CD4-positive, alpha-beta T cell treated with Interleukin-21 for 1 hour (primary cell): ENCODE measurements around the gene AATF.

ENCODE experiments used
- DNase-seq: peaks from one replicate; pipeline ENCODE4 v3.0.0-alpha.2; 2020

AATF gene

DNA sequence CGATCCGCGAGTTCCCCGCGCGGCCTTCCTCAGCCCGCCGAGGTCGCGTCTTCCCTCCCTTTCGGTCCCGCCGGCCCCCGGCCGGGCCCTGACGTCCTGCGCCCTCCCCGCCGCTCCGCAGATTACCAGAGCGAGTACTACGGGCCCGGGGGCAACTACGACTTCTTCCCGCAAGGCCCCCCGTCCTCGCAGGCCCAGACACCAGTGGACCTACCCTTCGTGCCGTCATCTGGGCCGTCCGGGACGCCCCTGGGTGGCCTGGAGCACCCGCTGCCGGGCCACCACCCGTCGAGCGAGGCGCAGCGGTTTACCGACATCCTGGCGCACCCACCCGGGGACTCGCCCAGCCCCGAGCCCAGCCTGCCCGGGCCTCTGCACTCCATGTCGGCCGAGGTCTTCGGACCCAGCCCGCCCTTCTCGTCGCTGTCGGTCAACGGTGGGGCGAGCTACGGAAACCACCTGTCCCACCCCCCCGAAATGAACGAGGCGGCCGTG lies 6.1 kb upstream of the AATF start:
- DNase-seq: no peak

DNA sequence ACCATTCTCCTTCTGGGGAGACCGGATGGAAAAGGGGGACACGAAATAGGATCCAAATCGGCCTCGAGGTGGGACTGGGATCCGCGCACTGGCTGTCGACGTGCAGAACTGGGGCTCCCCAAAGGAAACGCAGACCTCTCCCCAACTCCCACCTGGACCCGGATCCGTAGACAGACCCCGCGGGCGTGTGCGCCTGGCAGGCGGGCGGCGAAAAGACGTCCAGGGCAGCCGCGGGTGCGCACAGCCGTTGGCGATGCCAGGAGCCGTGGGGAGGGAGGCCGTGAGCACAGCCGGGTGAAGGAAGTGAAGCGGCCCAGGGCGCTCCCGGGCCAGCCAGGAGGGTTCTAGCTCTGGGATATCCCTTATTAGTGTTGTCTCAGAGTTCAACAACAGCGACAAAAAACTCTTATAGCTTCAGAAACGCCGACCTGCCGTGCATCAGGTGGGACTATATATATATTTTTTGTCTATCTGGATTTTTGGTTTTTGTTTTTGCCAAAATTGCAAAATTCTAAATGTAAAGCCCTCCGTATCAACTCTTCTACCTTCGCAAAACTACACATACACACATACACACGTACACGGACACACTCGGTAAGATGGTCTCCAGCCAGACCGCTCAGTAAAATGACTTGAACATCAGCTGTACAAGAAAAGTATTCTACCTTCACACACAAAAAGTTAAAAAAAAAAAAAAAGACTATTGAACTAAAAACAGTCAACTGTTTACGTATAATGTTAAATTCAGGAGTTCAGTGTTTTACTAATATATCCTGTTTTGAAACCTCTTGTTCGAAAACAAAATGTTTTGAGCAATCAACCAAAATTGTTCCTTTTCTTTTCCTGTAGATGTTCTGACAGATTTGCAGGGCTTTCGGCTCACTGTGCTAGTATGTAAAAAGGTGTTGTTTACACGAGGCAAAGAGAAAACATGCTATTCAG lies 5.2 kb upstream of the AATF start:
- DNase-seq: no peak

DNA sequence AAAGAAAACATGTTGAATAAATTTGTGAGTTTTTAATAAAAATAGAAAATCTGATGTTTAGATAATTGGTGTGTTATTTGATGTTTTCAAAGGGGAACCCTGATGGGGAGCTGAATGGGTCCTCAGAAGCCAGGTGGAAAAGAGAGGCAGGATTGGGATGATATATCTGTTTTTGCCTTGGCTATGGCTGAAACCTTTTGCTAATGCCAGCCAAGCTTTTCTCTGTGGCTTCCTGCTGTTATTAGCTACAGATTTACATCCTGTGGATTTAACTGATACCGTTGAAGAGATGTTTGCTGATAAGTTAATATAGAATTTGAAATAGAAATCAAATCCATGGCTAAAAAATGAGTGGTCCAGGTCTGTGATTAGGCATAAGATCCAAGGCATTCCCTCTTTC lies 4.2 kb upstream of the AATF start:
- DNase-seq: no peak

DNA sequence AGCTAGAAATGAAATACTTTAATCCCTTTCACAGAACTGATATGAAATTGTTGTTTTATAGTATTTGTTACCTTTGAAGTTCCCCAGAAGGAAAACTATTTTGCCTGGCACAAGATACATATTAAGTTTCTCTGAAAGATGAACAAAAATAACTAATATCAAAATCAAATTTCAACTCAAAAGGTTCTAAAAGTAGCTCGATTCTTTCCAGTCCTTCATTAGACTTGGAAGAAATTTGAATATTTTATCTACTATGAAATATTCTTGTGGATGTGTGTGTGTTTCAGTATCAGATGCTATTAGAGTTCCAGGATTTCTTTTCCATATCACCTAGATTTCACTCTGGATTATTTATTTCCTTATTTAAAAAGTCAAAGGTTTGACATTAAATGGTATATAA lies 3.6 kb upstream of the AATF start:
- DNase-seq: no peak

DNA sequence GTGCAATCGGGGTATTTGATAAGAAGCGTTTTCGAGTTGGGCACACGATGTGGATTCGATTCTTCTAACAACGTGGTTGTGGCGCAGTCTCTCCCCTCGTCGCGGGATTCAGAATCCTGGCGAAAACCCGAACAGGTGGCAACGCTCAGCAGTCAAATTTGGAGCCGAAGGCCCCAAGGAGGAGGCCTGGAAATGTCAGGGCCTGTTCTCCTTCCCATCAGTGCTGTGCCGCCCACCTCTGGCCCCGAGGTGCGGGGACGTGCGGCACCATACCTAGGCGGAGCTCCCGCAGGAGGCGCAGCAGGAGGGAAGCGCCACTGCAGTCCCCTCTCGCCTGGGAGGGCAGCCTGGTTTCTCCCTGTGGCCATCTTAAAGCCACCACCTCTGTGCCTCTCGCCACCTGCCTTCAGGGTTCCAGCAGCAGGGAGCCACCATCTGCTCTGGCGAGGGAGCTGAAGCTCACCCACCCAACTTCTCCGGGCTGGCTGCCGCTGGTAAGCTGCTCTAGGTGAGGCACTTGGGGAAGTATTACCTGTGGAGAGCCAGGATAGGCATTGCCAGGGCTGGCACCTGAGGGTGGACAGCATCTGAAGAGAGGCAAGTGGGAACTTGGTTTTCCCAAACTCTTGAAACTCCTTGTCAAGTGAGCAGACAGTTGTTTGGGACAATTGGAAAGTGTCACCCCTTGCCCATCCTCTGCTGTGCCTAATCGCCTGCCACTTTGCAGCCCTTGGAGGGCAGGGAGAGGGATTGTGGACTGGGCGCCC lies 2.6 kb upstream of the AATF start:
- no peak for DNase-seq

DNA sequence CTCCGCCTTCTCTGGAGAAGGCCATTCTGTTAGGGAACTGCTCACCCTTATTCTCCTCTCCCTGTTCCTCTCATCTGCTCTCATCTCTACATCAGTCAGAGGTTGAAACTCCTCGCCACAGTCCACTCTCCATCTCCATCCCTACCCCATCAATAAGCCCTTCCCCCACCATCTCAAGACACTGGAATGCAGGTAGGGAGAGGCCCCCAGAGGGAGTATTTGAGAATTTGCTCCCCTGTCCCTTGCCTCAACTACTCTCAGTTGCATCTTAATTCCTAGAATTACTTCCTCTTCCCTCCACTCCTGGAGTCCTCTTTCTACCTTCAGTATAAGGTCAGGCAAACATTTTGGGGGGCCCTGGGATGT lies 2.0 kb upstream of the AATF start:
- no peak for DNase-seq

DNA sequence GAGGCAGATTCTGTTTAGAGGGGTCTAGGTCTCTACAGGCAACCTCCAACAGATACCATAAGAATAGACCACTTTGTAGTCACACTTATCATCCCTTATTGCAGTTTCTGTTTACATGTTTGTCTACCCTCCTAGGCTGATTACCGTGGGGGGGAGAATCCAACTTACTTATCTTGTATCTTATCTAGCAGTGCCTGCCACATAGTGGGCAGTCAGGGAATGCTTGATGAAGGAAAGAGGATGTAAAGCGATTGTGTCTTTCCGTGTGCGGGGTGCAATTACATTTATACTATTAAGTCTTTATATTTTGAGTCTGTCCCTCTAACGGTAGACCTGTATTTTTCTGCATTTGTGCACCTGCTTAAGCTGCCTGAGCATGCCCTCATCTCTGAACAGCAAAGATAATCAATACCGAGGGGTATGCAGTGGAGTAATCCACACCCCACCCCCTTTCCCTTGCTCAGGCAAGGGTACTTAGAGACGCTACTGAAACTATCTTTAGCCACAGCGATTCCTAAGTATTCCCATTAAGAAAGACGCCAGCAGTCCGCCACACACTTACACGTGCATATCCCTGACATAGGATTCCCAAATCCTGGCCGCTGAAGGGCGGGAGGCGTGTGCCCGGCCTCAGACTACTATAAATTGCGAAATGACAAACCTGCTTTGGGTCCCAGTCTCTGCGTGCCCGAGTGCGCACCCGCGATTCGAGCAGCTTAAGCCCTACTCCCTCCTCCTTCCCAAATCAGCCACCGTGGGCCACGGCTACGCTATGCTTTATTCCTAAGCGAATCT lies 635 bp upstream of the AATF start:
- no peak for DNase-seq

DNA sequence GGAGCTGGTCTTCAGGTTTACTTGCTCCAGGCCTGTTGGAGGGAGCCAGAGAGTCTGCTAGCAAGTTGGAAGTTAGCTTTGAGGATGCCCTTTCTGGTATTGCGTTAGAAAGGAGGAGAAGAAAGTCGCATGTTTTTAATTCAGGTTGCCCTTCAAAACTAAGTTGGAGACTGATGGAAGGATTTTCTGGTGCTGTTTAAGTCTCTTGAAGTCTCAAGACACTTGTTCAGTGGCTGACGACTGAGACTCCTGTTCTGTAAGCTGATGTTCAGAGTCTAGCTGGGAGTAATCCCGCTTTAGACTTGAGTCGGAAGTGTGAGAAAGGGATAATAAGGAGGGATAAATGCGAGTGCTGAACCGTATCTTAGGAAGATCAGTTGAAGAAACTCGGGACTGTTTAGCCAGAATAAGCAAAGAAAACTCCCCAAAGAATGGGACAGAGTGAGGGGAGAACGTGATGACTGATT lies 740 bp downstream of the AATF start:
- no peak for DNase-seq

DNA sequence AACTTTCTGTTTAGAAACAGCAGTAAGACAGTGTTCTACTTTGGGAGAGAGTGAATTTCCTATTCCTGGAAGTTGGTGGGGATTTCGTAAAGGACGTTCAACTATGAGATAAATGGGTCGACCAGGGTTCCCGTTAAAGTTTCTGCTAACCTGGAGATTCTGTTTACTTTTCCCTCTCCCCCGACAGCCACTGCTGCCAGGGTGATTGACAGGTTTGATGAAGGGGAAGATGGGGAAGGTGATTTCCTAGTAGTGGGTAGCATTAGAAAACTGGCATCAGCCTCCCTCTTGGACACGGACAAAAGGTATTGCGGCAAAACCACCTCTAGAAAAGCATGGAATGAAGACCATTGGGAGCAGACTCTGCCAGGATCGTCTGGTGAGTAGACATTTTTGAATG lies 1.3 kb downstream of the AATF start:
- DNase-seq: no peak

DNA sequence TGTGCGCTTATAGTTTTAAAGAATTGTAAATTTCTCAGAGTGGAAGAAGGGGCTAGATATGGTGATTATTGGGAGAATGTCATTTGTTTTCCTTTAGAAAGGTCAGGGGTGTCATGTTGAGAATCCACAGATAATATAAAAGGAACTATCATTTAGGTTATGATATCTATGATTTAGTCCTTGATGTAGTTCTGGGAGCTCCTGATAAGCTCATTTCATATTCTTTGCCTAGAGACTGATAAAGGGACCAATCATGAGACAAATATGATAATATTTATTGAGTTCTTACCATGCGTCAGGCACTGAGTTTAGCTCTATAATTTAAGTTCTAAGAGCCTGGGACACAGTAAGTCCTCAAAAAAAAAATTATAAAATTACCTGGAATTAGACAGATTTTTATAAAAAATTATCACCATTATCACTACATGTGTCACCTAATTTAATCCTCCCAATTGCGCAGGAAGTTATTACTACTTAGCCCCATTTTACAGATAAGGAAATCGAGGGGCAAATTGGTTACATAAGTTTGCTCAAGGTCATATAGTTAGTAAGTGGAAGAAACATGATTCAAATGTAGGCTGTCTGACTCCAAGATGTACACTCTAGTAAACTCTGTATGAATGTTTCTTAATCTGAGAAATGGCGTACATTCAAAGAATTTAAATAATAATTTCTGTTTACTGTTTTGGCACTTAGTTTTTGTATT lies 2.5 kb downstream of the AATF start:
- no peak for DNase-seq

DNA sequence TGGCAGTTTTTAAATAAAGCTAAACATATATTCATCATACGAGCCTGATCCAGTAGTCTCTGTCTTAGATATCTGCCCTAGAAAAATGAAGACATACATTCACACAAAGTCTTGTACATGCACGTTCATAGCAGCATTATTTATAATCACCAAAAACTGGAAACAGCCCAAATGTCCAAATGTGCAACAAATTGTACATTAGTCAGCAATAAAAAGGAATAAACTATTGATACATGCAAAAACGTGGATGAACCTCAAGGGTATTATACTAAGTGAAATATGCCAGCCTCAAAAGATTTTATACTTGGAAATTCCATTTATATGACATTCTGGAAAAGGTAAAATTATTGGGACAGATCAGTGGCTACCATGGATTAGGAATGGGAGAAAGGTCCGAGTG lies 22.8 kb downstream of the AATF start:
- no peak for DNase-seq

DNA sequence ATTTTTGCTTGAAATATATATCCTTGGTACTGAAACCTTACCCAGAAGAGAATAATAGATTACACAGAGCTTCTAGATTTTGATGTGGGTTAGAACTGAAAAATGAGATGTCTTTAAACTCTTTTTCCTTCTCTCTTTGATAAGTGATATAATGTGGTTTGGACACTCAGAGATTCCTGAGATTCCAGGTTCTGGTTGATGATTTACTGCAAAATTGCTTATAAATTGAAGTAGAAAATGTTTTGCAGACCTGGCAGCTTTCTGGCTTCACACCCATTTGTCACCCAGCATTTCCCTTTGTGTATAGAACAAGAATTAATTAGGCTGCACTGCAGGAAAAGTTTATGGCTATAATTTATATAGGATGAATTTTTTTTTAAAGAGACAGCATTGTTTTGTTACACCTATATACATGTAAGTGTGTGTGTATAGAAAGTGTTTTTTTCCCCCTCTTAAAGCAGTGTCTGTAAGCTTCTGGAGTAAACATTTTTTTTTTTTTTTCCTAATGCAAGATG lies 23.5 kb downstream of the AATF start:
- DNase-seq: no peak

DNA sequence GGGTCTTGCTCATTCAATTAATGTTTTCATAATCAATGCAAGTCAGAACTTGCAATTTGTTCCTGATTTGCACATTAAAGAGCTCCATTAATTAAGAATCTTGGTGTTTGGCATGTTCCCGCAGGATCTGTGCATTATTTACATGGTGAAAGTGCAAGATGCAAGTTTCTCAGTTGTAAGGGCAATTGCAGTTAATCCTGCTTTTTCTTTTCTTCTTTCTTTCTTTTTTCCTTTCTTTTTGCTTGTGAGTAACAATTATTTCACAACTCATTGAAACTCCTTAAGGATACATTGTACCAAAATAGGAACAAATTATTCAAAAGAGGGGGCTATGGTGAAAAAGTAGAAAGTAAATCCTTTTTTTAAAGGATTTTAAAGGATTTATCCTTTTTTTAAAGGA lies 24.2 kb downstream of the AATF start:
- DNase-seq: no peak

DNA sequence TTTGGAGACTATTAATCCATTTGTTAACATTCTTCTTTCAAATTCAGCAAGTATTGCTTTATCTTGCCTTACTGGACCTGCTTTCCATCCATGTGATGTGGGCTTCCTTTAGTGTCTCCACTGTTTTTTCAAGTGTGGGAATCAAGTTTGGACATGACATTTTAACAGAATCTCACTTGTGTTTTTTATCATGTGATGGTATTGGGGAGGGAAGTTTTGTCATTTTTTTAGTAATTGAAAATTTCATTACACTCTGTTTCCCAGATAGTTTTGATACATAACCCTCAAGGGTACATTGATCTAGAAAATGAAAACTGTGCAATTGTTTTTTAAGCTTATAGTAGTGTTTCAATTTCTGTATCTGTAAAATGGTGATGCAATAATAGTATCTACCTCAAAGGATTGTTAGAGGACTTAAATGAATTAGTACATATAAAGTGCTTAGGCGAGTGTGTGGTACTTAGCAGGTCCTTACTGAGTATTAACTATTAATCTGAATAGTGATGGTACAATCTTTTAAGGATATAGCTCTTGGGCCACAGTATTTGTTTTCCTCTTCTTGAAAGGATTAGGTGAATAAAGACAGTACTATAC lies 27.3 kb downstream of the AATF start:
- no peak for DNase-seq

DNA sequence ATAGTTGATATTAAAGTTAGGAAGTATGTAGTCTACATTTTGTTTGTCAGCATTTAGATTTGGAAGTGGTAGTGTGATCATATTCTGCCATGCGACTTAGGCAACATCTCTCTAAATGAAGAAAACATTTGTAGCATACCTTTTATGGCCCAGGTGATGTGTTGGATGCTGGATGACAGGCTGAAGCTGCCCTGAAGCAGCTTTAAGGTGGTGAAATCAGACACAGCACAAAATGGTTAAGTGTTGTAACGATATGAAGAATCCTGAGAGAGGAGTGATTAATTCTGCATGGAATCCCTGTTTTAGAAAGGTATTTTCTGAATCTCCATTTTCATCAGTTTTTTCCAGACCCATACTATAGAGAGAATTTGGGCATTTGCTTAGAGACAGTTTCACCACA lies 28.3 kb downstream of the AATF start:
- no peak for DNase-seq

DNA sequence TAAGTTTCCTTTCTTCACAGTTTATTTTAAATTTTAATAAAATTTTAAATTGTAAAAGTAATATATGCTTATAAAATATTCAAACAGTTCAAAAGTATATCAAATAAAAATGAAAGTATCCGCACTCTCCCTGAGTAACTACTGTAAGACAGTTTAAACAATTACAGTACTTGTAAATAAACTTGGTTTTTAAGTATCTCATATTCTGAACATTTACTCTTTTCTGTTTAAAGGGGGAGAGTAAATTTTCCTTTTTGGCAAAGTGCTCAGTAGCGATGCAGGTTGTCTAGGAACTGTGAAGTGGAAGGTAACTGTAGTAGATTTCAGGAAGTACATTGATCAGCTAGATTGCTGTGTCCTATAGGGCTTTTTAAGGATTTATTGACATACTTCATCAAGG lies 28.8 kb downstream of the AATF start:
- DNase-seq: no peak

DNA sequence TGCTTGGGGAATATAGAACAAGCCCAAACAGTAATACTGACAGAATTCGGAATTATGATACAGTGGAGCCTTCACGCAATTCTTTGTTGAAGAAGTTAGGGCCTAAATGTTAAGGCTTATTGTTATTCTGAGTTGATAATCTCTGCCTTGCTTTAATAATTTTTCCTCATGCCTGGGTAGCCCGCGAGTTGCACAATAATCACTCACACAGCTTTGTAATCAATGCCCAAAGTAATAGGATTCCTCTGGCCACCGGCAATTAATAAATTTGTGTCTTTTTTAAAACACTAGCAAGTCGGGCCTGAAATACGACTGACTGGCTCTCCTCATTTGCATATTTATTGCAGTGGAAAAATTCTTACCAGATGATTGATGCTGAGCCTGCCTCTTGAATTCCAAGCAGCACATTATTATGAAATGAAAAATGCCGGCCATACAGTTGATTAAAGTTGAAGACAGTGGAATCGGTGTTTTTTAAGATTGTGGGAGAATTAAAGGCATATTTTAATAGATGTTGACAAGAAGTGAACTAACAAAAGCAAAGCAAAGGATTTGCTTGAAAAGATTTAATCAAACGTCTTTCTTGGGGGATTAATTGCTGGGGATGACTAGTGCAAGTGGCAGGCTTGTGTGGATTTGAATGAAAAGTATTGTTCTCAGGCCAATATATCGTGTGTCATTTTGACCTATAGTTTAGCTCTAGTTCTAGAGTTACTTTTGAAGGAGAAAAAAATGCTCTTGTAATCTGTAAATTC lies 30.2 kb downstream of the AATF start:
- DNase-seq: no peak

DNA sequence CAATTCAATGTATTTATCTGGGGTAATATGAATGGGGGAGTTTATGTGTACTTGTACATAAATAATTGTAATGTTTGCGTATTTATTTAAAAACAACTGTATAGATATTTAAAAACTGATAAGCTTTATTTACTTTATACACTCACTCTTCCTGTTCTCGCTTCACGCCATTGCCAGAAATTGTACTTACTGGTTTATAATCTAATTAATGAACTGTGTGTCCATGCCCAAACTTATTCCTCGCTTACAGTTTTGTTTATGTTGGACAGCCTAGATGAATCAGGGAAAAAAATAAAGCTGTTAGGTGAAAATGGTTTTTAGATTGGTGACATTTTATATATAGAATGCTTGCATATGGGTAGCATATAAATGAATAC lies 30.8 kb downstream of the AATF start:
- DNase-seq: no peak

DNA sequence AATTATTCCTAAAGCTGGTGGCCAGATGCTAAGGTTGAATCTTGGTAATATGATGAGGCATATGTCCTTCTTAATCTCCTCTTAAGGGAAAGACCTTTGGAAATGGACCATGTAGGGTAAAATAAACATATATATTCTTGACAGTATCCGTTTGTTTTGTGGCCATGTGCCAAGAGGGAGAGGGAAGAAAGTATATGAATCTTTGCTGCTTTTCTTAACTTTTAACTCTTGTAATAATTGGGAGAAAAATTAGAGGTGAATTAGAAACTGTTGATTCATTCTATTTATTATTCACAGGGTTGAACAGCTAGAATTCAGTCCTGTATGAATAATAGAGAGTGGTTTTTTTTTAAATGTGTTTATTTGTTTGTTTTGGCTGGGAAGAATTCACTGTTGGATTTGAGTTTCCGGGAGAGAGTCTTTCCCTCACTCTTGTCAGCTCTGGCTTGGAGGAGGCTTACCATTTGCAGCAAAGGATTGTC lies 31.6 kb downstream of the AATF start:
- no peak for DNase-seq

DNA sequence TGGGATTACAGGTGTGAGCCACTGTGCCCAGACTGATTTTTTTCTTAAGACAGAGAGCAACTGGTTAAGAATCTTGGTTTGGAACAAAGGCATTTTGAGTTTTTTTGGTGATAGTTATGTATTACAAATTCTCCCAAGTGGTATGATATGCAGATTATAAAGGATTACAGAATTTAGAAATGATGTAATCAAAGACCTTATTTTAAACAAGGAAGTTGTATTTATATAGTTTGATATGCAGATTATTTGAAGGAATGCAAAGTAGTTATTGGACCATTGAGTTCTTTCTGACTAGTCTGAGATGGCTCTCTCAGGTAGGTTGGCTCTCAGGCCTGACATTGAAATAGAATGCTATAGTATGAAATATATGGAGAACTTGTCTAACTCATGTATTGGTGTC lies 34.9 kb downstream of the AATF start:
- DNase-seq: no peak

DNA sequence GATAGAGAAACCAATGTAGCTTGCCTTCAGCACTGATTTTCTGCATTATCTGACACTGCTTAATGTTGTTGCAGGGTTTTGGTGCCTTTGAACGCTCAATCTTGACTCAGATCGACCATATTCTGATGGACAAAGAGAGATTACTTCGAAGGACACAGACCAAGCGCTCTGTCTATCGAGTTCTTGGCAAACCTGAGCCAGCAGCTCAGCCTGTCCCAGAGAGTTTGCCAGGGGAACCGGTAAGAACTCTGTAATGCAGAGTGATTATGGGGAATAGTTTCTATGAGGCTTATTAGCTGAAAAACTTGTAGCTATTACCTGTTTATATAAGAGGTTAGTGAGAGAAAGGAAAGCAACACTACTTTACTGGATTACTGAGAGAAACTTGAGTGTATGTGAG lies 40.4 kb downstream of the AATF start:
- no peak for DNase-seq
